ENCODE data around the gene SULT4A1. TPM values are rescaled to one million over a fixed set of nuclear protein-coding genes. Genes with fewer than 3 reads are reported as not detected.

The SULT4A1 gene
- total RNA-seq, 1 donor from 2014 or later, result 0.89 TPM

- no peak for DNase-seq
Observed at GRCh38 chr22:43860126-43860525, 2.2 kb downstream of the SULT4A1 start.

DNA sequence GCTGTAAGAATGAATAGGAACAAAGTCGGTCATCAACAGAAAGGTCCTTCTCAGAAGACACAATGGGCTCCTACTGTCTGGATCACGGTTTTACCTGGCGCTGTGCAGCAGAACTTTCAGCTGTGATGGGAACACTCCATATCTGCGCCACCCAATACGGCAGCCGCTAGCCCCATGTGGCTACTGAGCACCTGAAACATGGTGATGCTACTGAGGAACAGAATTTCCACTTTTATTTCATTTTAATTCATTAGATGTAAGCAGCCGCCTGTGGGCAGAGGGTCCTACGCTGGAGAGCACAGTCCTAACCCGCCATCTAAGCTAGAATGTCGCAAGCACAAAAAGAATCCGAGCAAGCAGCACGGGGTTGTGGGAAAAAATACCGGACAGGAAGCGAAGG is 2.7 kb downstream of the SULT4A1 start:
- DNase-seq, result no peak

- no peak for DNase-seq
Observed at GRCh38 chr22:43859176-43859575, 3.1 kb downstream of the SULT4A1 start.

- DNase-seq, result no peak
Observed at GRCh38 chr22:43858156-43858895, 4.0 kb downstream of the SULT4A1 start.

- no peak for DNase-seq
Observed at GRCh38 chr22:43857367-43857766, 4.9 kb downstream of the SULT4A1 start.

- no peak for DNase-seq
Observed at GRCh38 chr22:43855431-43855830, 6.9 kb downstream of the SULT4A1 start.

- DNase-seq, result no peak
Observed at GRCh38 chr22:43854786-43855271, 7.5 kb downstream of the SULT4A1 start.

DNA sequence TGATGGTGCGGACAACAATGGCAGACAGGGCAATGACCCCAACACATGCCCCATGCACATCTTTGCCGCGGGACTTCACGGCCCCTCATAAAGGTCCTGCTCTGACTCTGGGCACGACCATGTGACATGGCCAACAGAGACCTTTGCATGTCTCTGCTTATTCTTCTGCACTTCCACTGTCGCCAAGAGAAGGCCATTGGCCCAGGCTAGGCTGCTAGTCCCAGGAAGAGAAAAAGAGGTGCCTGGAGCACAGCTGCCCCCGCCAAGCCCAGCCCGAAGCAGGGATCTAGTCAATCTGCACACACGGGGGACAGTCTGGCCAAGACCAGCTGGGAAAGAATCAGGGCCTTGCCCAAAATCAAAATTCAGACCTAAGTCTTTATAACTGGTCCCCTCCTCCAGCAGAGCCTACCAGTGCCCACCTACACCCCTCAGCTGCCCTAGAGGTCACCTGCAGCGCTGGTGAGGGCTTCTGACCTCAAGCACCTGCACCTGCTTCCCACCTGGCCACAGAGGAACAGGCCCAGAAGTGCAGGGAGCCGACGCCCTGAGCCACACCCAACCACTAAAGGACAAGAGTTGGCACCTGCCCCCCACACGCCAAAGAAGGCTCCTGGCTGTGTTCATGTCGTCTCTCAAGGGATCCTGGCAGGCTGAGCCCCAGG is 8.1 kb downstream of the SULT4A1 start:
- no peak for DNase-seq

DNA sequence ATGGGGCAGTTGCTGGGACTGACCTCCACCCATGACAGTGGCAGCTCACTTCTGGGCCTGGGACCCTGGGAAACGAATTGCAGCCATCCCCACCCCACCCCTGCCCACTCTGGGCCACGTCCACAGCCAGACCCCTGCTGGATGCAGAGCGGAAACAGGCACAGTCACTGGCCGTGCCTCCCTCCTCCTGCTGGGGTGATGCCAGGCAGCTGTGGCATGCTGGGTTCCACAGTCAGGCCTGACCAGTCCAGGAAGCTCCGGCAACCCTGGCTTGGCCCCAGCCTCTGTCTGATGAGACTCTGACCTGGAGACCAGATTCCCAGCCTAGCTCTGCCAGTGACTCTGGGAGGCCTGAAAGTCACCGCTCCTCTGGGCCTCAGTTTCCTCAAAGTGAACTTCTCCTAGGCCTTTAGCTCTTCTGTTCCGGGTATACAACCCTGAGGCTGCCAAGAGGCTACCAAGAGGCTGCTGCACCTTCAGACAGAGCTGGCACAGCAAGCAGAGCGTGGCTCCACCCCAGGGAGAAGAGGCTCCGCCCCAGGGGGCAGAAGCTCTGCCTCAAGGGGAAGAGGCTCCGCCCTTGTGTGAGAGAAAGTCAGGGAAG is 8.9 kb downstream of the SULT4A1 start:
- DNase-seq, result no peak

- no peak for DNase-seq
Observed at GRCh38 chr22:43852573-43853327, 9.6 kb downstream of the SULT4A1 start.

- DNase-seq, result no peak
Observed at GRCh38 chr22:43851979-43852307, 10.4 kb downstream of the SULT4A1 start.

GRCh38 chr22:43851058-43851978 is 11.0 kb downstream of the SULT4A1 start:
- DNase-seq, result no peak

GRCh38 chr22:43850529-43850928 is 11.8 kb downstream of the SULT4A1 start:
- no peak for DNase-seq

GRCh38 chr22:43849731-43850130 is 12.6 kb downstream of the SULT4A1 start:
- DNase-seq, result no peak

DNA sequence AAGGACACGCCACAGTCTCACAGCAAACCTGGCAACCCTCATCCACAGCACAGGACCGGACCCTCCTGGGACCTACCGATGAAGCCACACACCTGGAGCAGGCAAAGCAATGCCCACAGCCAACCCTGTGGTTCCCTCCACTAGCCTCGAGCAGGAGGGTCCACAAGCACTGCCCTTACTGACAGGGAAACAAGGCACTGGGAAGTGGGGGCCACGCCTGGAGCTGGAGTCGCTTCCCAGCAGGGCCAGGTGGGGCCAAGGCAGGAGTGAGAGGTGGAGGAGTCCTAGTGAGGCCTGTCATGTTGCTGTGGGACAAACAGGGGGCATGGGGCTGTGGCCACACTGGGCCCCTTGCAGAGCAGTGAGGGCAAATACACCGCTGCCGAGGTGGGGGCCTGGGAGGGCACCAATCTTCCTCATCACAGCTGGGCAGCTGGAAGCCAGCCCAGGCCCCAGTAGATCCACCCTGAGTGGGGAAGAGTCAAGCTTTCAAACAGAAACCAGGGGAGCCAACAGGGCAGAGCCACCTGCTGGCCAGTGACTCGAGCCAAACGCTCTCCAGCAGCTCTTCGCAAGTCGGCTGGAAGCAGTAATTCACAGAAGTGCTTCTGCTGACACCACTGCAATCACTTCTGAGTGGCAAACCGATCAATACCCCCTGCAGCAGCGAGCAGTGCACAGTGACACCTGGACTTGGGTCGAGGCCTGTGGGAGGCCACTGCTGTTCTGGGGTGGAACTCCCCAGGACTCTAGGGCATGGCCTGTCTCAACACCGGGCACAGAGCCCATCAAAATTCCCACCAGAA is 13.7 kb downstream of the SULT4A1 start:
- no peak for DNase-seq

- DNase-seq, result no peak
Observed at GRCh38 chr22:43847376-43848289, 14.7 kb downstream of the SULT4A1 start.

DNA sequence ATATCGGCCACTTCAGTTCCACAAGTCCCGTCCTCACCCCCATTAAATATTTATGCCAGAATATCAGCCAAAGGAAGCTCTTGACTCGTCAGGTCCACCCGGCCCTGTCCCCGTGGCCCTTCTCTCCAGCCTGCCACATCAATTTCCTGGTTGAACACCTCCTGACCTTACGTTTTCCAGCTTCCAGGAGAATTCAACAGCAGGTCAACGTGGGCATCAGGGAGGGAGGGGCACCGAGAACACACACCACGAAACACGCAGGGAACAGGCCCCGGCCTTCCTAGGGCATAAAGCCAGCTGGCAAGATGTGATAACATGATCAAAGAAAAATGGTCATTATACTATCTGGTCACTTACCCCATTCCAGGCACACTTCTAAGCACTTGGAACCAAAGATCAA is 15.3 kb downstream of the SULT4A1 start:
- DNase-seq, result no peak

GRCh38 chr22:43845981-43846380 is 16.3 kb downstream of the SULT4A1 start:
- no peak for DNase-seq

Measured in skin of body (tissue), 2 donors.